Gastroesophageal sphincter (tissue), 4 donors: Measurements from ENCODE around the gene RASGRP1. TPM values are rescaled to one million over a fixed set of nuclear protein-coding genes. Genes with fewer than 3 reads are reported as not detected.

Experiments
- ATAC-seq: fragments of 150-250 bp; one replicate; pipeline ENCODE4 v1.9.1; 2016; ENCODE audit warnings: mild to moderate bottlenecking, moderate library complexity
- H3K27ac ChIP-seq, 4 donors: fragments of 200-600 bp; sonication (generic) in 3 of 4; 1 replicate in 3 of 4; 2 replicates in 1 of 4; pipeline ENCODE4 v1.5.1; 2016 to 2019
- H3K27me3 ChIP-seq: fragments of 200-600 bp; sonication (generic); one replicate; pipeline ENCODE4 v1.5.1; 2019
- H3K36me3 ChIP-seq, 2 donors: fragments of 200-600 bp; sonication (generic); one replicate each; pipeline ENCODE4 v1.5.1; 2019; ENCODE audit warnings: control low read depth in 1 of 2
- H3K4me1 ChIP-seq, 3 donors: fragments of 200-600 bp; sonication (generic); 1 replicate in 2 of 3; 2 replicates in 1 of 3; pipeline ENCODE4 v1.5.1; 2016 to 2019; ENCODE audit warnings: control low read depth in 2 of 3
- H3K4me3 ChIP-seq, 2 donors: fragments of 200-600 bp; sonication (generic); one replicate each; pipeline ENCODE4 v1.5.1; 2019; ENCODE audit warnings: mild to moderate bottlenecking in 1 of 2, moderate library complexity in 1 of 2
- H3K9me3 ChIP-seq, 3 donors: fragments of 200-600 bp; sonication (generic); one replicate each; pipeline ENCODE4 v1.5.1; 2017 to 2019; ENCODE audit warnings: control low read depth in 2 of 3
- EP300 ChIP-seq: sonication (generic); formaldehyde crosslinking; IDR thresholded peaks from one replicate; pipeline ENCODE4 v1.6.1; 2017; ENCODE audit warnings: antibody characterized with exemption, mild to moderate bottlenecking
- POLR2A ChIP-seq, 2 donors: fragments of 450-650 bp; IDR thresholded peaks; one replicate each; pipeline ENCODE4 v1.6.1; 2017; ENCODE audit warnings: antibody characterized with exemption in 2 of 2, mild to moderate bottlenecking in 2 of 2, moderate library complexity in 1 of 2
- POLR2AphosphoS5 ChIP-seq: sonication (generic); formaldehyde crosslinking; IDR thresholded peaks from one replicate; pipeline ENCODE4 v1.6.1; 2017; ENCODE audit warnings: antibody characterized with exemption
- WGBS, 2 donors: methylation state at CpG; one replicate each; pipeline ENCODE4 v1.1.5; 2018; ENCODE audit warnings: low coverage in 1 of 2; 5-methylcytosine and 5-hydroxymethylcytosine counted together
- total RNA-seq, 4 donors: library from RNA; depleted of rRNA; stranded (reverse); fragments of >200 nt; gene quantifications; one replicate each; pipeline ENCODE4 v1.1.0, GENCODE V29; 2016
- TF ChIP-seq, protein P1 (sequence below), 4 experiments: fragments of 200-600 bp in 2 of 4; fragments of 450-650 bp in 2 of 4; sonication (generic) in 1 of 4; IDR thresholded peaks; one replicate each; pipeline ENCODE4 v1.5.1; 2017 to 2019; ENCODE audit warnings: antibody characterized with exemption in 4 of 4, mild to moderate bottlenecking in 2 of 4, moderate library complexity in 2 of 4

RASGRP1 gene
- total RNA-seq, 4 donors from 2014 or later = 0.16 to 0.81 (median 0.55) TPM

DNA sequence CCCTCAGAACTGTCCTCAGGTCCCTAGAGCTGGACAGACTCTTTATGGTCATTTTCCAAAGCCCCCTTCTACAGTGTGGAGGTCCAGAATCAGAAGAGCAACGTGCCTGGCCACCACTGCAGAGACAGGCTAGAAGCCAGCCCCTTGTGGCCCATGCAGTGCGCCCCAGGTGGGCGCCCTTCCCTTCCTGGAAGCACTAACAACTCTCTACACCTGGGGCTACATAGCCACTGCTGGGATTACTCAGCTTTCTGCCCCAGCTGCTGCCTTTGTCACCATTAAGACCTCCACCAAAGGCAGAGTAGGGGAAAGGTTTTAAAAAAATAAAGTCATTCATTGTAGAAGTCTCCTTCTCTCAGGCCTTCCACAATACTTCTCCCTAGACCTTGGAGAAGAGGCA, 2.3 kb downstream of the RASGRP1 start:
- no peak overlapping the region for H3K4me3 ChIP-seq
- H3K36me3 ChIP-seq = no peaks in the 10 kb centered on the region
- H3K9me3 ChIP-seq = no peaks in the 10 kb centered on the region
- peaks cover 65% of the 10 kb centered on the region for H3K27me3 ChIP-seq
- no peak for TF ChIP-seq POLR2AphosphoS5
- TF ChIP-seq EP300 = no peak
- TF ChIP-seq, protein P1, sequence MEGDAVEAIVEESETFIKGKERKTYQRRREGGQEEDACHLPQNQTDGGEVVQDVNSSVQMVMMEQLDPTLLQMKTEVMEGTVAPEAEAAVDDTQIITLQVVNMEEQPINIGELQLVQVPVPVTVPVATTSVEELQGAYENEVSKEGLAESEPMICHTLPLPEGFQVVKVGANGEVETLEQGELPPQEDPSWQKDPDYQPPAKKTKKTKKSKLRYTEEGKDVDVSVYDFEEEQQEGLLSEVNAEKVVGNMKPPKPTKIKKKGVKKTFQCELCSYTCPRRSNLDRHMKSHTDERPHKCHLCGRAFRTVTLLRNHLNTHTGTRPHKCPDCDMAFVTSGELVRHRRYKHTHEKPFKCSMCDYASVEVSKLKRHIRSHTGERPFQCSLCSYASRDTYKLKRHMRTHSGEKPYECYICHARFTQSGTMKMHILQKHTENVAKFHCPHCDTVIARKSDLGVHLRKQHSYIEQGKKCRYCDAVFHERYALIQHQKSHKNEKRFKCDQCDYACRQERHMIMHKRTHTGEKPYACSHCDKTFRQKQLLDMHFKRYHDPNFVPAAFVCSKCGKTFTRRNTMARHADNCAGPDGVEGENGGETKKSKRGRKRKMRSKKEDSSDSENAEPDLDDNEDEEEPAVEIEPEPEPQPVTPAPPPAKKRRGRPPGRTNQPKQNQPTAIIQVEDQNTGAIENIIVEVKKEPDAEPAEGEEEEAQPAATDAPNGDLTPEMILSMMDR (IDR thresholded peaks at IDR 0.05) = no peak
- no peak for TF ChIP-seq POLR2A (IDR thresholded peaks at IDR 0.05)
- peaks cover 0 to 16% (median 3%) of the 10 kb centered on the region in 3 donors for H3K4me1 ChIP-seq
- ATAC-seq = no peak
- WGBS, 2 donors = 20 to 86% methylated on average over 1 to 3 of the region's 3 CpGs
- no peak overlapping the region for H3K27ac ChIP-seq

DNA sequence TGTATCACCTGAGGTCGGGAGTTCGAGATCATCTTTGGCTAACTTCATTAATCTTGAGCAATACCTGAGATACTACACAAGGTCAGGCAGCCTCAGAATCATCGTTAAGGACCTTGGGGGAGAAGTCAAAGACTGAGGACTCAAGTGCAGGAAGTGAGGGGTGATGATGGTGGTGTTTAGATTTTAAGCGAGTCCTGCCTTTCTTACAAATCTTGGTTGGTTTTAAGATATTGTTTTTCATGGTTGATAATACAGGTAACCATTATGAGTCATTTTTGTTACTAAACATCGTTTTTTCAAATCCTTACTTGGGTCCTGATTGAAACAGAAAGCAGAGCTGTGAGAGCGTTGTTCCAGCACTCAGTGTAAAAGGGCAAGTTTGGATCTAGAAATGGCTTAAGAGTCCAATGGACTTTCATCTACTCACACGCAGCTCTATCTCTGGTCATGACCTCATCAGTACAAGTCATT, 4.1 kb downstream of the RASGRP1 start:
- Histone ChIP-seq H3K9me3 (no peaks in the 10 kb centered on the region), H3K27me3 (peaks cover 65% of the 10 kb centered on the region), H3K4me1 (peaks cover 0 to 16% (median 3%) of the 10 kb centered on the region in 3 donors), H3K27ac (no peak overlapping the region), H3K4me3 (no peak overlapping the region), H3K36me3 (no peaks in the 10 kb centered on the region)
- ATAC-seq = no peak
- WGBS, 2 donors = 83% methylated on average over 5 to 7 of the region's 7 CpGs
- TF ChIP-seq EP300 (no peak), POLR2A (IDR thresholded peaks at IDR 0.05) (no peak), POLR2AphosphoS5 (no peak)
- TF ChIP-seq, protein P1 (IDR thresholded peaks at IDR 0.05) = no peak

DNA sequence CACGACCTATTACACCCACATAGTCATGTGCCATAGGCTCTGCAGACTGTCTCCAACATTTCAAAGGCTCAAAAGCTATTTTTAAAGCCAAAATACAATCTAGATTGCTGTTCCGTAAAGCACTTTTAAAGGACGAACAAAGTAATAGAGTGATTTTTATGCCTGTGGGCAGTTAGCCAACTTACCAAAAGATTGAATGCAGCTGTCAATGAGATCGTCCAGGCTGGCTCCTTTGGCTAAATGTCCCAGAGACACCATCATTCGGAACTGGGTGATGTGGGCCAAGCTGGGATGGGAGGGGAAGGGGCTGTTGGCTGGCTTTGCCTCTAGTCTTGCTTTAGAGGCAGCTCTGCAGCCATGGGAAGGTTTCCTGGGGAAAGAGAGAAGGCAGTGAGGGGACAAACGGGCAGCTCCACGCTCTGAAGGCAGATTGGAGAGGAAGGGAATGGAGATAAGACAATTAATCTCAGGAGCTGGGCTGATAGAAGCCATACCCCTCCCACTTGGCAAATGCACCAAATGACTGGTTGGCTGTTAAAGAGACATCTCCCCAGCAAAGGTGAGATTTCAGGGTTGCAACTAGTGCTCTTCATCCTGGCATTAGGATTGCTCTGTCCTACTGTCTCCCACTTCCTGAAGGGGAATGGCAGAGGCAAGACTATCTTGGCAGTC, 4.8 kb downstream of the RASGRP1 start:
- H3K9me3 ChIP-seq = no peaks in the 10 kb centered on the region
- no peak overlapping the region for H3K27ac ChIP-seq
- no peaks in the 10 kb centered on the region for H3K36me3 ChIP-seq
- 22 to 34% methylated on average over 4 to 7 of the region's 7 CpGs for whole genome bisulfite sequencing, 2 donors
- peaks cover 0 to 12% (median 3%) of the 10 kb centered on the region in 3 donors for H3K4me1 ChIP-seq
- no peak for TF ChIP-seq EP300
- no peak for TF ChIP-seq POLR2A (IDR thresholded peaks at IDR 0.05)
- TF ChIP-seq, protein P1 (IDR thresholded peaks at IDR 0.05) = no peak
- no peak for TF ChIP-seq POLR2AphosphoS5
- no peak overlapping the region for H3K4me3 ChIP-seq
- ATAC-seq = no peak
- H3K27me3 ChIP-seq = peaks cover 58% of the 10 kb centered on the region

DNA sequence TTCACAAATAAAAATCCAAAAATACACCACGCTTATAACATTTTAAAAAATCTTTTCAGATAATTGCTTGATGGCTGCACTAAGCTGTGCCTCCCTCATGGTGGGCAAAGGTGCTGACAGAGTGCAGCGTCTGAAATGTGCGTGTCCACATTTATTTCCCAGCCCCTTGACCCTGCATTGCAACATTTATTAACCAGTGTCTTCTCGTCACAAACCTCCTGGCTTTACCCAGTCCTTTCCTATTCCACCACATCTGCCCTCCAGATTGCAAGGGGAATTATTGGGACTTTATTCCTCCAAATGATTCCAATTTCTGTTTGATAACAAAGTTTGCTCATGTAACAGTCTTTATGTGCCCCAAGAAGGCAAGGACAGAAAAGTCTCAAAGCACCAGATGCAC, 5.5 kb downstream of the RASGRP1 start:
- 83 to 91% methylated on average over 4 of the region's 4 CpGs for WGBS, 2 donors
- Histone ChIP-seq H3K27me3 (peaks cover 51% of the 10 kb centered on the region), H3K4me3 (no peak overlapping the region), H3K27ac (no peak overlapping the region), H3K36me3 (no peaks in the 10 kb centered on the region), H3K9me3 (no peaks in the 10 kb centered on the region), H3K4me1 (peaks cover 0 to 5% (median 3%) of the 10 kb centered on the region in 3 donors)
- no peak for ATAC-seq
- no peak for TF ChIP-seq EP300
- TF ChIP-seq, protein P1 (IDR thresholded peaks at IDR 0.05) = no peak
- TF ChIP-seq POLR2AphosphoS5 = no peak
- no peak for TF ChIP-seq POLR2A (IDR thresholded peaks at IDR 0.05)
